IPS-20b (cell line): ENCODE results near the gene BET1.
"Not testable (repeated sequence)": the region's sequence is repeated elsewhere in the genome, so short reads cannot be mapped to it uniquely, and the experiment has no call there.

Experiments
- H3K27ac ChIP-seq: one replicate; pipeline ENCODE4 v1.5.1; 2013; ENCODE audit warnings: low read length
- H3K27me3 ChIP-seq: 2 replicates; pipeline ENCODE4 v1.6.1; 2013; ENCODE audit warnings: mild to moderate bottlenecking, low read length, inconsistent platforms; ENCODE audit not compliant: insufficient read depth
- H3K36me3 ChIP-seq: 2 replicates; pipeline ENCODE4 v1.6.1; 2013; ENCODE audit warnings: low read depth, mild to moderate bottlenecking, inconsistent platforms, low read length, moderate library complexity; ENCODE audit not compliant: insufficient read depth
- H3K4me1 ChIP-seq: 2 replicates; pipeline ENCODE4 v1.6.1; 2013; ENCODE audit warnings: mild to moderate bottlenecking, control low read depth, inconsistent platforms, low read length, moderate library complexity; ENCODE audit not compliant: insufficient read depth
- H3K4me3 ChIP-seq: 2 replicates; pipeline ENCODE4 v1.5.1; 2013; ENCODE audit warnings: mild to moderate bottlenecking, low read length, inconsistent platforms
- H3K9ac ChIP-seq: 2 replicates; pipeline ENCODE4 v1.6.1; 2013; ENCODE audit warnings: low read depth, mild to moderate bottlenecking, inconsistent platforms, low read length, moderate library complexity
- H3K9me3 ChIP-seq: 2 replicates; pipeline ENCODE4 v1.6.1; 2013; ENCODE audit warnings: mild to moderate bottlenecking, low read depth, low read length, inconsistent platforms; ENCODE audit not compliant: insufficient read depth

The BET1 gene

GRCh38 chr7:94041529-94041928 lies 37.4 kb upstream of the BET1 start:
- peaks cover 10% of the 10 kb centered on the region; the same call in 1 of the 2 replicates for H3K4me1 ChIP-seq
- no peaks in the 10 kb centered on the region for H3K9me3 ChIP-seq
- H3K27me3 ChIP-seq = no peaks in the 10 kb centered on the region
- no peak overlapping the region for H3K9ac ChIP-seq
- no peaks in the 10 kb centered on the region for H3K36me3 ChIP-seq
- no peak overlapping the region for H3K4me3 ChIP-seq
- H3K27ac ChIP-seq = no peak overlapping the region

GRCh38 chr7:94040254-94040653 lies 36.1 kb upstream of the BET1 start:
- Histone ChIP-seq H3K27me3 (no peaks in the 10 kb centered on the region), H3K9ac (no peak overlapping the region), H3K4me3 (no peak overlapping the region), H3K4me1 (peaks cover 10% of the 10 kb centered on the region; the same call in 1 of the 2 replicates), H3K27ac (no peak overlapping the region), H3K9me3 (no peaks in the 10 kb centered on the region), H3K36me3 (no peaks in the 10 kb centered on the region)

- Histone ChIP-seq H3K9ac (no peak overlapping the region), H3K9me3 (no peaks in the 10 kb centered on the region), H3K27ac (no peak overlapping the region), H3K4me3 (no peak overlapping the region), H3K4me1 (peaks cover 10% of the 10 kb centered on the region; the same call in 1 of the 2 replicates), H3K36me3 (no peaks in the 10 kb centered on the region), H3K27me3 (no peaks in the 10 kb centered on the region)
Observed at GRCh38 chr7:94039368-94040035, 35.3 kb upstream of the BET1 start.

GRCh38 chr7:94031865-94032264 lies 27.7 kb upstream of the BET1 start:
- Histone ChIP-seq H3K27me3 (no peaks in the 10 kb centered on the region), H3K9ac (no peak overlapping the region), H3K4me1 (no peaks in the 10 kb centered on the region), H3K27ac (no peak overlapping the region), H3K4me3 (no peak overlapping the region), H3K36me3 (no peaks in the 10 kb centered on the region), H3K9me3 (no peaks in the 10 kb centered on the region)

- Histone ChIP-seq H3K4me1 (no peaks in the 10 kb centered on the region), H3K4me3 (no peak overlapping the region), H3K36me3 (no peaks in the 10 kb centered on the region), H3K9ac (no peak overlapping the region), H3K9me3 (no peaks in the 10 kb centered on the region), H3K27ac (no peak overlapping the region), H3K27me3 (no peaks in the 10 kb centered on the region)
Observed at GRCh38 chr7:94030634-94031033, 26.5 kb upstream of the BET1 start.

- Histone ChIP-seq H3K4me3 (no peak overlapping the region), H3K27me3 (no peaks in the 10 kb centered on the region), H3K4me1 (no peaks in the 10 kb centered on the region), H3K9me3 (no peaks in the 10 kb centered on the region), H3K9ac (no peak overlapping the region), H3K27ac (no peak overlapping the region), H3K36me3 (no peaks in the 10 kb centered on the region)
Observed at GRCh38 chr7:94029976-94030375, 25.8 kb upstream of the BET1 start.

GRCh38 chr7:94028768-94029167 lies 24.6 kb upstream of the BET1 start:
- Histone ChIP-seq H3K9me3 (no peaks in the 10 kb centered on the region), H3K4me1 (no peaks in the 10 kb centered on the region), H3K36me3 (no peaks in the 10 kb centered on the region), H3K27ac (no peak overlapping the region), H3K27me3 (no peaks in the 10 kb centered on the region), H3K9ac (no peak overlapping the region), H3K4me3 (no peak overlapping the region)

- not testable (repeated sequence) for H3K9me3 ChIP-seq, H3K9ac ChIP-seq, H3K27me3 ChIP-seq, H3K4me3 ChIP-seq, H3K27ac ChIP-seq, H3K36me3 ChIP-seq, H3K4me1 ChIP-seq
Observed at GRCh38 chr7:94026619-94027018, 22.5 kb upstream of the BET1 start.

- H3K27me3 ChIP-seq = no peaks in the 10 kb centered on the region
- H3K4me1 ChIP-seq = no peaks in the 10 kb centered on the region
- H3K9ac ChIP-seq = no peak overlapping the region
- H3K4me3 ChIP-seq = no peak overlapping the region
- H3K27ac ChIP-seq = no peak overlapping the region
- no peaks in the 10 kb centered on the region for H3K36me3 ChIP-seq
- H3K9me3 ChIP-seq = no peaks in the 10 kb centered on the region
Observed at GRCh38 chr7:94022550-94022949, 18.4 kb upstream of the BET1 start.

- Histone ChIP-seq H3K4me1 (no peaks in the 10 kb centered on the region), H3K27me3 (no peaks in the 10 kb centered on the region), H3K36me3 (no peaks in the 10 kb centered on the region), H3K9ac (no peak overlapping the region), H3K9me3 (no peaks in the 10 kb centered on the region), H3K27ac (no peak overlapping the region), H3K4me3 (no peak overlapping the region)
Observed at GRCh38 chr7:94016786-94017185, 12.6 kb upstream of the BET1 start.

- no peak overlapping the region for H3K4me3 ChIP-seq
- H3K9me3 ChIP-seq = no peaks in the 10 kb centered on the region
- no peaks in the 10 kb centered on the region for H3K36me3 ChIP-seq
- H3K9ac ChIP-seq = no peak overlapping the region
- H3K27me3 ChIP-seq = no peaks in the 10 kb centered on the region
- no peak overlapping the region for H3K27ac ChIP-seq
- H3K4me1 ChIP-seq = no peaks in the 10 kb centered on the region
Observed at GRCh38 chr7:94015538-94015937, 11.4 kb upstream of the BET1 start.

- Histone ChIP-seq H3K4me1 (no peaks in the 10 kb centered on the region), H3K4me3 (no peak overlapping the region), H3K9me3 (no peaks in the 10 kb centered on the region), H3K27ac (no peak overlapping the region), H3K36me3 (no peaks in the 10 kb centered on the region), H3K9ac (no peak overlapping the region), H3K27me3 (no peaks in the 10 kb centered on the region)
Observed at GRCh38 chr7:94012746-94013145, 8.6 kb upstream of the BET1 start.
